A673 (cell line): ENCODE measurements around the gene CDCP2. TPM values are rescaled to one million over a fixed set of nuclear protein-coding genes. Genes with fewer than 3 reads are reported as not detected.

Source experiments
- BruUV-seq: library from RNA; stranded (reverse); fragments of 400-500 nt; replicated peaks from 2 replicates; lab custom pipeline; 2021; lab: Mats Ljungman, UMichigan
- CTCF ChIA-PET: fragments of 300-600 bp; sonication (Branson Sonifier 250); formaldehyde crosslinking; loops from one replicate; lab custom pipeline; 2022; ENCODE audit warnings: antibody characterized with exemption; lab: Charles Lee
- POLR2A ChIA-PET: fragments of 300-600 bp; sonication (Branson Sonifier 250); formaldehyde crosslinking; loops from one replicate; lab custom pipeline; 2022; ENCODE audit warnings: antibody characterized with exemption; ENCODE audit not compliant: low non-redundant PET; lab: Charles Lee
- DNase-seq: peaks from one replicate; pipeline ENCODE4 v3.0.0-alpha.2; 2015; ENCODE audit warnings: low spot score
- H3K27ac ChIP-seq: fragments of 200-600 bp; sonication (generic); 2 replicates; pipeline ENCODE4 v1.5.1; 2016; ENCODE audit warnings: mixed run types, low read depth, mild to moderate bottlenecking, mixed read lengths, antibody characterized with exemption, low read length; ENCODE audit not compliant: poor library complexity, severe bottlenecking
- H3K27me3 ChIP-seq: fragments of 200-600 bp; sonication (generic); replicated peaks from 2 replicates; pipeline ENCODE4 v1.6.1; 2017; ENCODE audit warnings: mixed run types, low read depth, mild to moderate bottlenecking, mixed read lengths, antibody characterized with exemption, low read length; ENCODE audit not compliant: insufficient read depth, poor library complexity
- H3K36me3 ChIP-seq: fragments of 200-600 bp; sonication (generic); 2 replicates; pipeline ENCODE4 v1.6.1; 2016; ENCODE audit warnings: mixed run types, mild to moderate bottlenecking, mixed read lengths, antibody characterized with exemption, low read length; ENCODE audit not compliant: insufficient read depth, poor library complexity, severe bottlenecking
- H3K4me1 ChIP-seq: fragments of 200-600 bp; sonication (generic); 2 replicates; pipeline ENCODE4 v1.6.1; 2017; ENCODE audit warnings: mixed run types, mild to moderate bottlenecking, mixed read lengths, antibody characterized with exemption, low read length; ENCODE audit not compliant: insufficient read depth, poor library complexity, severe bottlenecking
- H3K4me3 ChIP-seq: fragments of 200-600 bp; sonication (generic); 2 replicates; pipeline ENCODE4 v1.5.1; 2016; ENCODE audit warnings: low read depth, mixed run types, mild to moderate bottlenecking, mixed read lengths, low read length; ENCODE audit not compliant: poor library complexity, severe bottlenecking
- H3K9me3 ChIP-seq: fragments of 200-600 bp; sonication (generic); 2 replicates; pipeline ENCODE4 v1.6.1; 2016; ENCODE audit warnings: mixed run types, low read depth, mild to moderate bottlenecking, mixed read lengths, antibody characterized with exemption, low read length; ENCODE audit not compliant: poor library complexity, severe bottlenecking
- EZH2 ChIP-seq: fragments of 200-600 bp; sonication (generic); IDR thresholded peaks from 2 replicates; pipeline ENCODE4 v1.6.1; 2017; ENCODE audit warnings: borderline replicate concordance, low read depth, mild to moderate bottlenecking, mixed read lengths, antibody characterized with exemption, low read length; ENCODE audit not compliant: poor library complexity, severe bottlenecking
- intact Hi-C: fragments of 100-400 bp; cut with micrococcal nuclease; formaldehyde crosslinking; loops from one replicate; pipeline ENCODE4 v1.10.0; 2022; ENCODE audit not compliant: unreplicated experiment
- total RNA-seq: library from RNA; stranded (reverse); gene quantifications from 2 replicates; pipeline ENCODE4 v1.2.3, GENCODE V29; 2021
- TF ChIP-seq, protein P1 (sequence below): fragments of 300-800, 200-600 bp; sonication (generic); conservative IDR thresholded peaks from 2 replicates; pipeline ENCODE4 v1.5.1; 2017; ENCODE audit warnings: low read depth, mild to moderate bottlenecking, antibody characterized with exemption, low read length, moderate library complexity, mixed read lengths

Gene CDCP2
- total RNA-seq, 1 experiment from 2014 or later = not detected

DNA sequence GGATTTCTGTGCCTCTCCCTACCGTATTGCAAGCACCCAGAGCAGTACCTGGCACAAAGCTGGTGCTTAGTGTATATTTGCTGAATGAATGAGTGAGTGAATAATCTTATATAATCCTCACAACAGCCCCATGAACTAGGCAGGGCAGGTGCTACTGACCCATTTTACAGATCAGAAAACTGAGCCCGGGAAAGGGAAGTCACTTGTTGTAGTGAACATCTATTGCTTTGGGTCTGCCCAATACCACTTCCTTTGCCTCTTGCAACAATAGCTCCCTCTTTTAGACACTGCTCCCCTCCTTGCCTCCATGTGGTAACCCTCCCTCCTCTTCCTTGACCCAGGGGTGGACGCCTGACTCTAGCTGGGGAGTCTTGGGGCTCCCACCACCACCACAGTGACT lies 3.1 kb downstream of the CDCP2 start:
- CTCF ChIA-PET = no interaction called here
- BruUV-seq = no TSS peak

DNA sequence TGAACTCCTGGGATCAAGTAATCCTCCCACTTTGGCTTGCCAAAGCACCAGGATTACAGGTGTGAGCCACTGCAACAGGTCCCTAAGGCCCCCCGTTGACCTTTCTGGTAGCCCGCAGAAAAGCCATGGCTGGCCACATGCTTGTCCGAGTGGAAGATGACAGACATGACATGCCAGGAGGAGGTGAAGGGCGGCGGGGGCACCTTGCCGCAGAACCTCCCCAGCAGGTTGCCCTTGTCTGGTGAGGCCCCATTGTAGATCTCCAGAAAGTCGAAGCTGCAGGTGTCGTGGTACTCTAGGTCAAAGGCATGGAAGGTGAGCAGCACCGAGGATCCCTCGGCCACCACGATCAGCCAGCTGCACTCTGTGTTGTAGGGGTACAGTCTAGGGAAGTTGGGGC lies 8.4 kb downstream of the CDCP2 start:
- Histone ChIP-seq H3K27ac (no peak overlapping the region), H3K27me3 (no peaks in the 10 kb centered on the region), H3K4me1 (no peaks in the 10 kb centered on the region), H3K4me3 (no peak overlapping the region), H3K9me3 (no peaks in the 10 kb centered on the region), H3K36me3 (no peaks in the 10 kb centered on the region)
- ChIA-PET CTCF (no interaction called here), POLR2A (no interaction called here)
- no peak for DNase-seq
- BruUV-seq = no TSS peak
- intact Hi-C loops = no loop called here
- TF ChIP-seq EZH2 = no peak
- TF ChIP-seq, protein P1, sequence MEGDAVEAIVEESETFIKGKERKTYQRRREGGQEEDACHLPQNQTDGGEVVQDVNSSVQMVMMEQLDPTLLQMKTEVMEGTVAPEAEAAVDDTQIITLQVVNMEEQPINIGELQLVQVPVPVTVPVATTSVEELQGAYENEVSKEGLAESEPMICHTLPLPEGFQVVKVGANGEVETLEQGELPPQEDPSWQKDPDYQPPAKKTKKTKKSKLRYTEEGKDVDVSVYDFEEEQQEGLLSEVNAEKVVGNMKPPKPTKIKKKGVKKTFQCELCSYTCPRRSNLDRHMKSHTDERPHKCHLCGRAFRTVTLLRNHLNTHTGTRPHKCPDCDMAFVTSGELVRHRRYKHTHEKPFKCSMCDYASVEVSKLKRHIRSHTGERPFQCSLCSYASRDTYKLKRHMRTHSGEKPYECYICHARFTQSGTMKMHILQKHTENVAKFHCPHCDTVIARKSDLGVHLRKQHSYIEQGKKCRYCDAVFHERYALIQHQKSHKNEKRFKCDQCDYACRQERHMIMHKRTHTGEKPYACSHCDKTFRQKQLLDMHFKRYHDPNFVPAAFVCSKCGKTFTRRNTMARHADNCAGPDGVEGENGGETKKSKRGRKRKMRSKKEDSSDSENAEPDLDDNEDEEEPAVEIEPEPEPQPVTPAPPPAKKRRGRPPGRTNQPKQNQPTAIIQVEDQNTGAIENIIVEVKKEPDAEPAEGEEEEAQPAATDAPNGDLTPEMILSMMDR = no peak

More for the DNA sequence above, 3.1 kb downstream of the CDCP2 start:
- DNase-seq = no peak
- Histone ChIP-seq H3K27ac (no peak overlapping the region), H3K4me3 (no peak overlapping the region), H3K4me1 (no peaks in the 10 kb centered on the region), H3K27me3 (no peaks in the 10 kb centered on the region), H3K9me3 (no peaks in the 10 kb centered on the region), H3K36me3 (no peaks in the 10 kb centered on the region)
- TF ChIP-seq EZH2 = no peak
- TF ChIP-seq, protein P1 = no peak
- POLR2A ChIA-PET = no interaction called here
- intact Hi-C loops = no loop called here

DNA sequence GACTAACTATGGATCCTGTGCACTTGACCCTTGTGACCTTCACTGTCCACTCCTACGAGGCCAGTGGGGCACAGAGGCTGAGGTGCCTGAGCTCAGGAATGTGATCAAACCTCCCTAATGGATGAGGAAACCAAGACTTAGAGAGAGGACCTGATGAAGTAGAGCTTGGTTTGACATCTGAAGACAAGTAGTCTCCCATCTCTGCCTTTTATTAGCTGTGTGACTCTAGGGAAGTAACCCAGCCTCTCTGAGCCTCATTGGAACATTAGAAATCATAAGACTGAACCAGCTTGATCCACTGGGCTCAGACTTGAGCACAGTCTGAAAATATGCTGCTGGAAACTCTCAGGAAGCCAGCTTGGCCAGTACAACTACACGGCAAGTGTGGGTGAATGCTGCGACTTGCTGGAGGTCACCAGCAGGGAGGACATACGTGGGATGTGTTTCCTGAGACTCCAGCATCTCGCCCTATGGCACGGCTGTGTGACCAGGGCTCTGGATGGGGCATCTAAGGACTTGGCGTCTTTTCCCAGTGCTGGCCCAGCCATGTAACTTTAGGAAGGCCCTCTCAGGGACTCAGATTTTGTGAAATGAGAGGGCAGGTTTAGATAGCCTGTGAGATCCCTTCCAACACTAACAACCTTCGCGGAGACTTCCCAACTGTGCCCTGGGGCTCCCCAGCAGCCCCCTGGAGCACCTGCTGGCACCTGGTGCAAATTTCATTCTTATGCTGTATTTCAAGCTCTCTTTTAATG lies 10.5 kb downstream of the CDCP2 start:
- CTCF ChIA-PET = no interaction called here
- Histone ChIP-seq H3K27ac (no peak overlapping the region), H3K9me3 (no peaks in the 10 kb centered on the region), H3K36me3 (no peaks in the 10 kb centered on the region), H3K4me3 (no peak overlapping the region), H3K27me3 (no peaks in the 10 kb centered on the region), H3K4me1 (no peaks in the 10 kb centered on the region)
- intact Hi-C loops = no loop called here
- no TSS peak for BruUV-seq
- POLR2A ChIA-PET = no interaction called here
- TF ChIP-seq EZH2 = no peak
- TF ChIP-seq, protein P1 = no peak
- no peak for DNase-seq
